GM12878 (cell line): ENCODE measurements around the gene SCUBE3. TPM values are rescaled to one million over a fixed set of nuclear protein-coding genes. Genes with fewer than 3 reads are reported as not detected.

Source experiments
- ATAC-seq: fragments of 200-7000 bp; cut with Tn5 transposase; 3 replicates; pipeline ENCODE4 v1.9.1; 2020; ENCODE audit warnings: mild to moderate bottlenecking, moderate library complexity
- BruUV-seq: library from RNA; stranded (reverse); fragments of 400-500 nt; replicated peaks from 2 replicates; lab custom pipeline; 2021; lab: Mats Ljungman, UMichigan
- CTCF ChIA-PET: fragments of 300-600 bp; sonication (Branson Sonifier 250); formaldehyde crosslinking; extraction: SDS; loops from one replicate; lab custom pipeline; 2021; ENCODE audit warnings: inconsistent platforms; lab: Yijun Ruan, JAX
- POLR2A ChIA-PET: fragments of 350-600 bp; formaldehyde crosslinking; extraction: SDS; loops from one replicate; lab custom pipeline; 2021; ENCODE audit warnings: inconsistent platforms; lab: Charles Lee
- RAD21 ChIA-PET: fragments of 300-600 bp; sonication (Branson Sonifier 250); formaldehyde crosslinking; loops from one replicate; lab custom pipeline; 2023; ENCODE audit warnings: antibody characterized with exemption; ENCODE audit not compliant: unreplicated experiment; lab: Charles Lee
- SMC1A ChIA-PET: fragments of 300-600 bp; sonication (Branson Sonifier 250); formaldehyde crosslinking; loops from one replicate; lab custom pipeline; 2023; ENCODE audit not compliant: unreplicated experiment, uncharacterized antibody; lab: Charles Lee
- DNase-seq: peaks from one replicate; pipeline ENCODE4 v3.0.0-alpha.2; 2011; ENCODE audit warnings: low read depth, low spot score
- FAIRE-seq: peaks from 3 replicates; lab custom pipeline; 2011; peaks lifted over from hg19 to GRCh38; lab: Jason Lieb, UNC
- H2AFZ ChIP-seq: 2 replicates; pipeline ENCODE4 v1.6.0; 2011; ENCODE audit warnings: low read depth, low read length, control low read depth; ENCODE audit not compliant: control insufficient read depth
- H3K27ac ChIP-seq: 2 replicates; pipeline ENCODE4 v1.5.1; 2011; ENCODE audit warnings: control low read depth; ENCODE audit not compliant: control insufficient read depth, insufficient read depth
- H3K27me3 ChIP-seq, 2 experiments: replicated peaks in 1 of 2; 2 replicates each; pipeline versions ENCODE4 v1.6.0 to v1.6.1; 2011; ENCODE audit warnings: low read length in 1 of 2; ENCODE audit not compliant: control insufficient read depth in 2 of 2, insufficient read depth in 2 of 2
- H3K36me3 ChIP-seq, 2 experiments: 2 replicates each; pipeline ENCODE4 v1.5.1; 2011; ENCODE audit warnings: low read length in 1 of 2; ENCODE audit not compliant: control insufficient read depth in 2 of 2, insufficient read depth in 2 of 2
- H3K4me1 ChIP-seq: 2 replicates; pipeline ENCODE4 v1.6.1; 2011; ENCODE audit warnings: mild to moderate bottlenecking, low read length, moderate library complexity, mixed read lengths; ENCODE audit not compliant: control insufficient read depth, insufficient read depth
- H3K4me2 ChIP-seq: 2 replicates; pipeline ENCODE4 v1.6.0; 2011; ENCODE audit warnings: control low read depth; ENCODE audit not compliant: control insufficient read depth, insufficient read depth
- H3K4me3 ChIP-seq: fragments of 200-600 bp; sonication (generic); 2 replicates; pipeline ENCODE4 v1.5.1; 2016
- H3K79me2 ChIP-seq: 2 replicates; pipeline ENCODE4 v1.6.0; 2011; ENCODE audit warnings: low read length; ENCODE audit not compliant: control insufficient read depth, insufficient read depth
- H3K9ac ChIP-seq: 2 replicates; pipeline ENCODE4 v1.8.0; 2011; ENCODE audit warnings: low read length, control low read depth, mixed read lengths; ENCODE audit not compliant: control insufficient read depth, insufficient read depth
- H3K9me3 ChIP-seq: replicated peaks from 3 replicates; pipeline ENCODE4 v1.5.1; 2011; ENCODE audit warnings: mild to moderate bottlenecking, low read length; ENCODE audit not compliant: control insufficient read depth, insufficient read depth
- H4K20me1 ChIP-seq: 2 replicates; pipeline ENCODE4 v1.6.0; 2011; ENCODE audit not compliant: control insufficient read depth, insufficient read depth
- CHD4 ChIP-seq: fragments of 200-600 bp; sonication (generic); IDR thresholded peaks from 2 replicates; pipeline ENCODE4 v1.6.1; 2016; ENCODE audit warnings: mild to moderate bottlenecking
- EZH2 ChIP-seq: IDR thresholded peaks from 2 replicates; pipeline ENCODE4 v1.6.1; 2012; ENCODE audit warnings: low read depth, mild to moderate bottlenecking, control low read depth, inconsistent platforms, low read length, borderline replicate concordance; ENCODE audit not compliant: control insufficient read depth
- FOS ChIP-seq: IDR thresholded peaks from 3 replicates; pipeline ENCODE4 v1.6.1; 2011; ENCODE audit warnings: borderline replicate concordance; ENCODE audit not compliant: insufficient read length; ENCODE audit errors: extremely low read depth
- IRF4 ChIP-seq: IDR thresholded peaks from 2 replicates; pipeline ENCODE4 v1.6.1; 2011; ENCODE audit warnings: low read depth, low read length
- JUNB ChIP-seq: IDR thresholded peaks from 2 replicates; pipeline ENCODE4 v1.6.1; 2016; ENCODE audit warnings: antibody characterized with exemption, mild to moderate bottlenecking
- MTA2 ChIP-seq: fragments of 450-650 bp; IDR thresholded peaks from 2 replicates; pipeline ENCODE4 v1.6.1; 2016; ENCODE audit warnings: low read depth, mild to moderate bottlenecking, moderate library complexity
- POLR2A ChIP-seq: IDR thresholded peaks from 2 replicates; pipeline ENCODE4 v1.6.1; 2011; ENCODE audit warnings: low read depth, mild to moderate bottlenecking, low read length
- POLR2AphosphoS2 ChIP-seq: IDR thresholded peaks from 2 replicates; pipeline ENCODE4 v1.6.1; 2011; ENCODE audit warnings: low read depth, mild to moderate bottlenecking, low read length, improper control_type of control experiment, moderate library complexity
- RELA ChIP-seq: fragments of 450-650 bp; IDR thresholded peaks from 2 replicates; pipeline ENCODE4 v1.8.0; 2014; ENCODE audit warnings: borderline replicate concordance; ENCODE audit not compliant: partially characterized antibody
- SPI1 ChIP-seq: IDR thresholded peaks from 2 replicates; pipeline ENCODE4 v1.6.1; 2011; ENCODE audit warnings: low read depth, mild to moderate bottlenecking, low read length, moderate library complexity, borderline replicate concordance; ENCODE audit not compliant: insufficient read depth
- SUPT20H ChIP-seq: IDR thresholded peaks from 2 replicates; pipeline ENCODE4 v1.6.1; 2011; ENCODE audit warnings: low read depth, mild to moderate bottlenecking, low read length, moderate library complexity, borderline replicate concordance; ENCODE audit not compliant: control insufficient read depth
- TBL1XR1 ChIP-seq: IDR thresholded peaks from 2 replicates; pipeline ENCODE4 v1.6.1; 2012; ENCODE audit warnings: low read depth, low read length, improper control_type of control experiment
- YY1 ChIP-seq: IDR thresholded peaks from 2 replicates; pipeline ENCODE4 v1.6.1; 2011; ENCODE audit warnings: low read depth, mild to moderate bottlenecking, low read length
- WGBS: methylation state at CpG from one replicate; pipeline ENCODE4 v1.1.6; 2016; ENCODE audit warnings: low lambda C conversion rate; ENCODE audit not compliant: insufficient replicate concordance, insufficient coverage; ENCODE audit errors: missing lambda C conversion rate; 5-methylcytosine and 5-hydroxymethylcytosine counted together
- in situ Hi-C: fragments of 300-500 bp; cut with MboI; formaldehyde crosslinking; loops from 9 replicates; pipeline ENCODE4 v1.14.3; 2018; ENCODE audit warnings: mixed read lengths
- intact Hi-C: fragments of 100-400 bp; cut with micrococcal nuclease; formaldehyde crosslinking; loops from one replicate; pipeline ENCODE4 v1.14.2; 2022; ENCODE audit not compliant: unreplicated experiment
- polyA plus RNA-seq, 11 experiments: library from polyadenylated mRNA; depleted of rRNA in 4 of 11; unstranded in 6 of 11; stranded (reverse) in 5 of 11; fragments of >200 nt; fragmentation: Nextera tagmentation in 4 of 11; fragmentation: Illumina TruSeq in 1 of 11; extraction: Ambion mirVana in 4 of 11; extraction: Trizol in 1 of 11; gene quantifications; 1 replicate in 1 of 11; 2 replicates in 10 of 11; pipeline versions ENCODE4 v1.2.1 to v1.2.3, GENCODE V29; 2011 to 2016; ENCODE audit warnings: inconsistent platforms in 2 of 11, missing spikeins in 2 of 11, low read depth in 1 of 11
- total RNA-seq, 4 experiments: library from RNA; depleted of rRNA in 3 of 4; stranded (reverse); fragments of >200 nt in 3 of 4; fragmentation: Illumina TruSeq in 1 of 4; extraction: Trizol in 1 of 4; gene quantifications; 2 replicates each; pipeline versions ENCODE4 v1.2.1 to v1.2.3, GENCODE V29; 2013 to 2021
- TF ChIP-seq, protein P1 (sequence below): fragments of 450-650 bp; IDR thresholded peaks from 2 replicates; pipeline ENCODE4 v1.6.1; 2014; ENCODE audit warnings: mild to moderate bottlenecking
- TF ChIP-seq, protein P2 (sequence below): fragments of 450-650 bp; IDR thresholded peaks from 2 replicates; pipeline ENCODE4 v1.6.1; 2016; ENCODE audit warnings: mild to moderate bottlenecking
- TF ChIP-seq, protein P3 (sequence below): fragments of 450-650 bp; IDR thresholded peaks from 2 replicates; pipeline ENCODE4 v1.6.1; 2016; ENCODE audit warnings: mild to moderate bottlenecking, moderate library complexity, borderline replicate concordance

SCUBE3 gene
- total and polyA plus RNA-seq, 10 of the 15 experiments (the other 5 are each of a cell fraction or from before 2014, with no cell fraction given) = under 0.01 to 0.20 (median 0.07) TPM; not detected in 4

- SMC1A ChIA-PET = interaction anchor here (1.2 to 2.5 kb wide), 2 partner anchors 17 to 56 kb away, joined by 4 to 7 read pairs; no protein-coding TSS in a partner anchor
- FAIRE-seq = no peak
- intact Hi-C loops = no loop called here
- H3K4me2 ChIP-seq = peak overlapping the region; percentile 36; the same call in 1 of the 2 replicates
- TF ChIP-seq YY1 (no peak), CHD4 (no peak), SPI1 (no peak), POLR2AphosphoS2 (no peak), SUPT20H (no peak), RELA (no peak), JUNB (no peak), POLR2A (no peak), FOS (no peak), EZH2 (no peak), IRF4 (no peak), TBL1XR1 (no peak), MTA2 (no peak)
- TF ChIP-seq, protein P1, sequence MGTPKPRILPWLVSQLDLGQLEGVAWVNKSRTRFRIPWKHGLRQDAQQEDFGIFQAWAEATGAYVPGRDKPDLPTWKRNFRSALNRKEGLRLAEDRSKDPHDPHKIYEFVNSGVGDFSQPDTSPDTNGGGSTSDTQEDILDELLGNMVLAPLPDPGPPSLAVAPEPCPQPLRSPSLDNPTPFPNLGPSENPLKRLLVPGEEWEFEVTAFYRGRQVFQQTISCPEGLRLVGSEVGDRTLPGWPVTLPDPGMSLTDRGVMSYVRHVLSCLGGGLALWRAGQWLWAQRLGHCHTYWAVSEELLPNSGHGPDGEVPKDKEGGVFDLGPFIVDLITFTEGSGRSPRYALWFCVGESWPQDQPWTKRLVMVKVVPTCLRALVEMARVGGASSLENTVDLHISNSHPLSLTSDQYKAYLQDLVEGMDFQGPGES = no peak
- TF ChIP-seq, protein P2, sequence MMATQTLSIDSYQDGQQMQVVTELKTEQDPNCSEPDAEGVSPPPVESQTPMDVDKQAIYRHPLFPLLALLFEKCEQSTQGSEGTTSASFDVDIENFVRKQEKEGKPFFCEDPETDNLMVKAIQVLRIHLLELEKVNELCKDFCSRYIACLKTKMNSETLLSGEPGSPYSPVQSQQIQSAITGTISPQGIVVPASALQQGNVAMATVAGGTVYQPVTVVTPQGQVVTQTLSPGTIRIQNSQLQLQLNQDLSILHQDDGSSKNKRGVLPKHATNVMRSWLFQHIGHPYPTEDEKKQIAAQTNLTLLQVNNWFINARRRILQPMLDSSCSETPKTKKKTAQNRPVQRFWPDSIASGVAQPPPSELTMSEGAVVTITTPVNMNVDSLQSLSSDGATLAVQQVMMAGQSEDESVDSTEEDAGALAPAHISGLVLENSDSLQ = no peak
- TF ChIP-seq, protein P3, sequence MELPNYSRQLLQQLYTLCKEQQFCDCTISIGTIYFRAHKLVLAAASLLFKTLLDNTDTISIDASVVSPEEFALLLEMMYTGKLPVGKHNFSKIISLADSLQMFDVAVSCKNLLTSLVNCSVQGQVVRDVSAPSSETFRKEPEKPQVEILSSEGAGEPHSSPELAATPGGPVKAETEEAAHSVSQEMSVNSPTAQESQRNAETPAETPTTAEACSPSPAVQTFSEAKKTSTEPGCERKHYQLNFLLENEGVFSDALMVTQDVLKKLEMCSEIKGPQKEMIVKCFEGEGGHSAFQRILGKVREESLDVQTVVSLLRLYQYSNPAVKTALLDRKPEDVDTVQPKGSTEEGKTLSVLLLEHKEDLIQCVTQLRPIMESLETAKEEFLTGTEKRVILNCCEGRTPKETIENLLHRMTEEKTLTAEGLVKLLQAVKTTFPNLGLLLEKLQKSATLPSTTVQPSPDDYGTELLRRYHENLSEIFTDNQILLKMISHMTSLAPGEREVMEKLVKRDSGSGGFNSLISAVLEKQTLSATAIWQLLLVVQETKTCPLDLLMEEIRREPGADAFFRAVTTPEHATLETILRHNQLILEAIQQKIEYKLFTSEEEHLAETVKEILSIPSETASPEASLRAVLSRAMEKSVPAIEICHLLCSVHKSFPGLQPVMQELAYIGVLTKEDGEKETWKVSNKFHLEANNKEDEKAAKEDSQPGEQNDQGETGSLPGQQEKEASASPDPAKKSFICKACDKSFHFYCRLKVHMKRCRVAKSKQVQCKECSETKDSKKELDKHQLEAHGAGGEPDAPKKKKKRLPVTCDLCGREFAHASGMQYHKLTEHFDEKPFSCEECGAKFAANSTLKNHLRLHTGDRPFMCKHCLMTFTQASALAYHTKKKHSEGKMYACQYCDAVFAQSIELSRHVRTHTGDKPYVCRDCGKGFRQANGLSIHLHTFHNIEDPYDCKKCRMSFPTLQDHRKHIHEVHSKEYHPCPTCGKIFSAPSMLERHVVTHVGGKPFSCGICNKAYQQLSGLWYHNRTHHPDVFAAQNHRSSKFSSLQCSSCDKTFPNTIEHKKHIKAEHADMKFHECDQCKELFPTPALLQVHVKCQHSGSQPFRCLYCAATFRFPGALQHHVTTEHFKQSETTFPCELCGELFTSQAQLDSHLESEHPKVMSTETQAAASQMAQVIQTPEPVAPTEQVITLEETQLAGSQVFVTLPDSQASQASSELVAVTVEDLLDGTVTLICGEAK = no peak
- no peak overlapping the region for H3K9ac ChIP-seq
- no TSS peak for BruUV-seq
- H2AFZ ChIP-seq = no peak overlapping the region
- no peaks in the 10 kb centered on the region for H3K36me3 ChIP-seq
- POLR2A ChIA-PET = no interaction called here
- RAD21 ChIA-PET = interaction anchor here (0.9 kb wide), 1 partner anchor 589 kb away, joined by 3 read pairs; no protein-coding TSS in a partner anchor
- no peak for ATAC-seq
- H3K27ac ChIP-seq = no peak overlapping the region
- CTCF ChIA-PET = interaction anchor here (0.9 kb wide), 1 partner anchor 205 kb away, joined by 3 read pairs; no protein-coding TSS in a partner anchor
- H3K4me3 ChIP-seq = no peak overlapping the region
- in situ Hi-C loops = no loop called here
- H3K27me3 ChIP-seq = no peaks in the 10 kb centered on the region
- no peak for DNase-seq
- no peaks in the 10 kb centered on the region for H3K9me3 ChIP-seq
- H3K79me2 ChIP-seq = peaks cover 24% of the 10 kb centered on the region
- H3K4me1 ChIP-seq = peaks cover 8% of the 10 kb centered on the region
- H4K20me1 ChIP-seq = no peaks in the 10 kb centered on the region
- WGBS = 76% methylated on average over 2 of the region's 2 CpGs
These were observed 48.8 kb downstream of the SCUBE3 start for GRCh38 chr6:35262596-35262995.
